ENCODE measurements around the gene CDK14.

The CDK14 gene

GRCh38 chr7:90817846-90818245, 221.7 kb downstream of the CDK14 start:
- DNase-seq, result no peak

GRCh38 chr7:90818341-90818740, 222.2 kb downstream of the CDK14 start:
- no peak for DNase-seq

GRCh38 chr7:90821961-90822620, 226.0 kb downstream of the CDK14 start:
- DNase-seq, result no peak

GRCh38 chr7:90824386-90825307, 228.5 kb downstream of the CDK14 start:
- DNase-seq, result no peak

- DNase-seq, result no peak
Measured at GRCh38 chr7:90825779-90826178, 229.7 kb downstream of the CDK14 start.

- no peak for DNase-seq
Measured at GRCh38 chr7:90828601-90829000, 232.5 kb downstream of the CDK14 start.

GRCh38 chr7:90830308-90830707, 234.2 kb downstream of the CDK14 start:
- DNase-seq, result no peak

- no peak for DNase-seq
Measured at GRCh38 chr7:90832726-90833125, 236.6 kb downstream of the CDK14 start.

- no peak for DNase-seq
Measured at GRCh38 chr7:90833443-90833842, 237.3 kb downstream of the CDK14 start.

- no peak for DNase-seq
Measured at GRCh38 chr7:90834771-90835170, 238.7 kb downstream of the CDK14 start.

- no peak for DNase-seq
Measured at GRCh38 chr7:90835861-90836260, 239.7 kb downstream of the CDK14 start.

- DNase-seq, result no peak
Measured at GRCh38 chr7:90836937-90837336, 240.8 kb downstream of the CDK14 start.

GRCh38 chr7:90838799-90839198, 242.7 kb downstream of the CDK14 start:
- no peak for DNase-seq

GRCh38 chr7:90839316-90839715, 243.2 kb downstream of the CDK14 start:
- no peak for DNase-seq

GRCh38 chr7:90839727-90840291, 243.7 kb downstream of the CDK14 start:
- no peak for DNase-seq

- no peak for DNase-seq
Measured at GRCh38 chr7:90841759-90842429, 245.8 kb downstream of the CDK14 start.

- DNase-seq, result no peak
Measured at GRCh38 chr7:90842430-90842788, 246.3 kb downstream of the CDK14 start.

- DNase-seq, result no peak
Measured at GRCh38 chr7:90843472-90843871, 247.4 kb downstream of the CDK14 start.

- DNase-seq, result no peak
Measured at GRCh38 chr7:90844421-90844820, 248.3 kb downstream of the CDK14 start.

- DNase-seq, result no peak
Measured at GRCh38 chr7:90846192-90846591, 250.1 kb downstream of the CDK14 start.

- no peak for DNase-seq
Measured at GRCh38 chr7:90850066-90850465, 253.9 kb downstream of the CDK14 start.

- DNase-seq, result no peak
Measured at GRCh38 chr7:90850471-90850870, 254.3 kb downstream of the CDK14 start.

GRCh38 chr7:90853205-90853604, 257.1 kb downstream of the CDK14 start:
- no peak for DNase-seq
